GM12801 (cell line): ENCODE measurements around the gene GNAI3.

ENCODE experiments used
- TF ChIP-seq, protein P1 (sequence below): IDR thresholded peaks from one replicate; pipeline ENCODE4 v1.5.1; 2011; ENCODE audit warnings: control low read depth; ENCODE audit not compliant: insufficient read length; ENCODE audit errors: extremely low read depth

GNAI3 gene

DNA sequence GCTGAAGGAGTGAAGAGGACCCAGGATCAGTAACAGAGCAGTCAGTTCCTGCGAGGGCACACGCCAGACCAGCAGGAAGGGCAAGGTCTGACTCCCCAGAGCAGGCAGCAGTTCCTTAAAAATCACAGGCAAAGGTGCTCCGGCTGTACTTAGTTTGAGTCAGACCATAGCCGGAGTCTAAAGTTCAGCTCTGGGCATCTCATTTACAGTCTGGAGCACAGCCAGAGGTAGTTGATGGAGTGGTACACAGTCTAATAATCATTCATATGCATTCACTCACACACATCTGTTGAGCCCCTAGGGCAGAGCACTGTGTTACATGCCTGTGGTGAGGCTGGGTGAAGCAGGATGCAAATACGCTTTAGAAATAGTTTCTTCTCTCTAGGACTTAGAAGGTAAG, 31.5 kb upstream of the GNAI3 start:
- TF ChIP-seq, protein P1, sequence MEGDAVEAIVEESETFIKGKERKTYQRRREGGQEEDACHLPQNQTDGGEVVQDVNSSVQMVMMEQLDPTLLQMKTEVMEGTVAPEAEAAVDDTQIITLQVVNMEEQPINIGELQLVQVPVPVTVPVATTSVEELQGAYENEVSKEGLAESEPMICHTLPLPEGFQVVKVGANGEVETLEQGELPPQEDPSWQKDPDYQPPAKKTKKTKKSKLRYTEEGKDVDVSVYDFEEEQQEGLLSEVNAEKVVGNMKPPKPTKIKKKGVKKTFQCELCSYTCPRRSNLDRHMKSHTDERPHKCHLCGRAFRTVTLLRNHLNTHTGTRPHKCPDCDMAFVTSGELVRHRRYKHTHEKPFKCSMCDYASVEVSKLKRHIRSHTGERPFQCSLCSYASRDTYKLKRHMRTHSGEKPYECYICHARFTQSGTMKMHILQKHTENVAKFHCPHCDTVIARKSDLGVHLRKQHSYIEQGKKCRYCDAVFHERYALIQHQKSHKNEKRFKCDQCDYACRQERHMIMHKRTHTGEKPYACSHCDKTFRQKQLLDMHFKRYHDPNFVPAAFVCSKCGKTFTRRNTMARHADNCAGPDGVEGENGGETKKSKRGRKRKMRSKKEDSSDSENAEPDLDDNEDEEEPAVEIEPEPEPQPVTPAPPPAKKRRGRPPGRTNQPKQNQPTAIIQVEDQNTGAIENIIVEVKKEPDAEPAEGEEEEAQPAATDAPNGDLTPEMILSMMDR, result no peak

GRCh38 chr1:109517337-109517736, 31.1 kb upstream of the GNAI3 start:
- TF ChIP-seq, protein P1, result no peak

DNA sequence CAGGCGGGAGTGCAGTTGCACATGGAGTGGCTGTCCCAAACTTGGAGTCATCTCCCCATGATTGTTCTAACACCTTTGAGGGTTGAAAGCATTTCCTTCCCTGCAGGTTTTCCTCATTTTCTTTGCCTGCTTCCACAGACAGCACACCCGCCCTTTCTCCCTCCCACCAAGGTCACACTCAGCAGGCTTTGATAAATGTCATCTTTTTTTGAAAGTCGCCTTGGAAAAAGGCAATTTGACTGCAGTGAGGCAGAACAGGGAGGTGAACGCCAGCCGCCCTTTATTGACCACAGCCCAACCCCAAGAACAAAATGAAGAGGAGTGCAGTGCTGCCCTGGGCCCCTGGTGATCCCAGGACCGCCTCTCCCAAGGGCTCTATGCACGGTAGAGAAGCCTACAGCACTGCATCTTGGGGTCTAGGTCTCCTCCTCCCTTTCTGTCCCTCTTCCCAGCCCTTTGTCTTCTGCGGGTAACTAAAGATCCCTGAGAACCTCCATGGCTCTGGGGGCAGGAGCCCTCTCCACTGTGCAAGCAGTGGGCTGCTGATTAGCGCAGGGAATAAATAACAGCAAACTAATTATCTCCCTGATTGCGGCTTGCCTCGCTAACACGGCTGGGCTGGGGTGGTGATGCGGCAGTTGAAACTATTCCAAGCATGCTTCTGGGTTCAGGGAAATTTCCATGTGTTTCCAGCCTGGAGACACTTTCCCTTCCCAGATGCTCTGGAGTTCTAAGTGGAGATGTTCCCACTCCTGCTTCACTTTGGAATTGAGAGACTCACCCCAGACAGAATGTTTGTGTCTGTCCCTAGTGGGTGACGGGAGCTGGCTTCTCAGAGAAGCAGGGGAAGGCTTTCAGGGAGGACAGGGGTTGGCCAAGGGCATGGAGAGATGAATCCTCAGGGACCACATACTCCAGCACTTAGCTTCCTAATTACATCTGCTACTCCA, 27.1 kb upstream of the GNAI3 start:
- TF ChIP-seq, protein P1, result no peak

DNA sequence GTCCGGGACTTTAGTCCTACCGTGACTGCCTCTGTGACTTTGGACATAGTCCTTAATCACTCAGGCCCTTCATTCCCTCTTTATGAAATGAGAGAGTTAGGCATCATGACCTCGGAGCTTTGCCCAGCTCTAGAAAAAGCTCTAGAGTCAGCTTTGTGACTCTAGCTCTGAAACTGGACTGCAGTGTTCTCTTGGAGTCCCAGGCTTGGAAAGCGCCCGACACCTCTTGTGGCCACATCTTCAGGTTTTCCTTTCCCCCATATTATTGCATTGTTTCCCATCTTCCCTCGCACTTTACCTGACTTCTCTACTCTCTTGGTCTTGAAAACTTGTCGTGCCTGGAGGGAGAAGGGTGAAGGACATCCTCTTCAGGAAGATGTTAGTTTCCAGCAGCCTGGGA, 26.4 kb upstream of the GNAI3 start:
- TF ChIP-seq, protein P1, result no peak

- TF ChIP-seq, protein P1, result no peak
Observed at GRCh38 chr1:109523706-109524105, 24.7 kb upstream of the GNAI3 start.

- TF ChIP-seq, protein P1, result no peak
Observed at GRCh38 chr1:109527098-109527811, 21.2 kb upstream of the GNAI3 start.

DNA sequence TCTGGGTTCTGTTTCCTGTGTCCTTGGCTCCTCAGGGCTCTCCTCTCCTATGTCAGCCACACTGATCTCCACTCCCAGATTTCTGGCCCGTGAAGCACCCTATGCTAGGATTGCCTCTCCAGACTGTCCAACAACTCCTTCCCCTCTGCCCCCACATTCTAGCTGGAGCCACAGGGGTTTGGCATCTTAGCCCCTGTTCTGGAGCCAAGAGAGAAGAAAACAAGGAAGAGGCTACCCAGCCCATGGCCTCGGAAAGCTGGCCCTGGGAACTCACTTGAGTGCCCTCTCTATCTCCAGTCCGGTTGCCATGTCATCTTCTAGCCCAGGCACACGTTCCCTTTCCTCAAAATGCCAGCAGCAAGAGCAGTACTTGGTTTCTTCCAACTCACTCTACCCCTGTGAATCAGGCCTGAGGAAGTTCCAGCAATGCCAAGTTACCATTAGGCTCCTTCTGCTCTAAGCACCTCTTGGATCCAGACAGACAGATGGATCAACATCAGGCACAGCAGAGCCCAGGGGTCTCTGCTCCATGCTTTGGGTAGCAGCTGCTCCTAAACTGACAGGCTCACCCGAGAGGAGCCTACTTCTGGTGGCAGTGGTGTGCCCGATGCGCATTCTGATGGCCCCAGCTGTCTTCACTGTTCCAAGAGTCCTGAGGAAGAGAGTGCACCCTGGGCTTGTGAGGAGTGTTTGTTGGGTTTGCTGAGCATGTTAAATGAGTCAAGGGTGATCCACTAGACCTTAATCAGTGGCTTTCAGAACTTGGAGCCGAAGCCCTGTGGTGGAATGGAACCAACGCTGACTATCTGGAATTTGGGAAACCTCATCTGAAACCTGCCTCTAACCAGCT, 20.3 kb upstream of the GNAI3 start:
- TF ChIP-seq, protein P1, result no peak
